ENCODE measurements around the gene CIAO2A. TPM values are rescaled to one million over a fixed set of nuclear protein-coding genes. Genes with fewer than 3 reads are reported as not detected.
"Not testable (repeated sequence)": the region's sequence is repeated elsewhere in the genome, so short reads cannot be mapped to it uniquely, and the experiment has no call there.

The CIAO2A gene
- polyA plus RNA-seq, 4 donors = 117 to 259 (median 171) TPM

DNA sequence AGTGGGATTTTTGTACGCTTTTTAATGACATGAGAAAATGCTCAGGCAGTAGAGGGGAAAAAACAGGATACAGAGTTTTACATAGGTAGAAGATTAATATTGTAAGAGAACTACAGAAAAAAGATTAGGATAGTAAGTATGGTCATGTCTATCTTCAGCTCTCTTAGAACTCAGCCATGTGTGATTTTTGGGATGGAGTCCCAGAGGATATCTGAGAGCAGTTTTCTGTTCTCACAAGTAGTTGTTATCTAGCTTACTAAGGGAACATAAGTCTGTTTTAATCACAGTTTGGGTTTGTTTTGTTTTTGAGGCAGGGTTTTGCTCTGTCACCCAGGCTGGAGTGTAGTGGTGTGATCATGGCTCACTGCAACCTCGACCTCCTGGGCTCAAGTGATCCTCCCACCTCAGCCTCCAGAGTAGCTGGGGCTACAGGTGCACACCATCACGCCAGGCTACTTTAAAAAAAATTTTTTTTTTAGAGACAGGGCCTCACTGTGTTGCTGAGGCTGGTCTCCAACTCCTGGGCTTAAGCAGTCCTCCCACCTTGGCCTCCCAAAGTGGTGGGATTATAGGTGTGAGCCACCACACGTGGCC, 16.6 kb upstream of the CIAO2A start:
- Histone ChIP-seq H3K36me3 (ENCODE audit: control insufficient read depth in 3 of 3, insufficient read depth in 2 of 3, low read depth in 1 of 3, low read length in 3 of 3) (peaks cover 0 to 16% (median 11%) of the 10 kb centered on the region in 3 donors), H3K27ac (ENCODE audit: low read depth in 1 of 3, low read length in 2 of 3) (peak overlapping the region in 1 of 3 donors; percentile 37), H3K4me1 (ENCODE audit: control insufficient read depth in 3 of 3, insufficient read depth in 2 of 3, low read depth in 1 of 3, low read length in 2 of 3) (peaks cover 0 to 25% (median 1%) of the 10 kb centered on the region in 3 donors)
- H3K27me3 ChIP-seq (ENCODE audit: control insufficient read depth in 3 of 3, insufficient read depth in 3 of 3, low read length in 3 of 3); H3K9me3 ChIP-seq (ENCODE audit: control insufficient read depth in 2 of 2, insufficient read depth in 1 of 2, low read depth in 1 of 2, low read length in 1 of 2); FAIRE-seq; H3K4me3 ChIP-seq (ENCODE audit: low read depth in 1 of 3, low read length in 3 of 3); DNase-seq: not testable (repeated sequence)
- WGBS, 3 donors = 86 to 95% (median 87%) methylated on average over 4 of the region's 4 CpGs

DNA sequence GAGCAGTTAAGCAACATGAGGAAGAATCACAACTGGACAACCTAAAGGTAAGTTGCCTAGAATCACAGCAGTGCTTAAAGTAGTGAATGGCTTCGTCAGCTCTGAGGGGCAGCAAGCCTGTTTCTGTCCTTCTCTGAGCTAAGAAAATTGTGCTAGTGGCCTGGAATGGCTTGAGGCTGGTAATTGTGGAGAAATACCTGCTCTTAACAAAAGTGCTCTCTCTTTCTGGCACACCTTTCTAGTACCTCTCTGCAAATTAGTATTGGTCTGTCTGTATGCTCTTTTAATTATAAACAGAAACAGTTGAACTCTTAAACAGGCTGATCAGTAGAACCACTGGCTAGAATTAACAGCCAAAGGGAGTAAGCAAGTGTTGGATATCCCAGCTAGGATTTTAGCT, 13.7 kb upstream of the CIAO2A start:
- Histone ChIP-seq H3K4me1 (ENCODE audit: control insufficient read depth in 3 of 3, insufficient read depth in 2 of 3, low read depth in 1 of 3, low read length in 2 of 3) (peaks cover 0 to 16% (median 1%) of the 10 kb centered on the region in 3 donors), H3K27me3 (ENCODE audit: control insufficient read depth in 3 of 3, insufficient read depth in 3 of 3, low read length in 3 of 3) (no peaks in the 10 kb centered on the region), H3K9me3 (ENCODE audit: control insufficient read depth in 2 of 2, insufficient read depth in 1 of 2, low read depth in 1 of 2, low read length in 1 of 2) (no peaks in the 10 kb centered on the region), H3K36me3 (ENCODE audit: control insufficient read depth in 3 of 3, insufficient read depth in 2 of 3, low read depth in 1 of 3, low read length in 3 of 3) (peaks cover 0 to 2% (median under 1%) of the 10 kb centered on the region in 3 donors), H3K4me3 (ENCODE audit: low read depth in 1 of 3, low read length in 3 of 3) (no peak overlapping the region), H3K27ac (ENCODE audit: low read depth in 1 of 3, low read length in 2 of 3) (no peak overlapping the region)
- DNase-seq (no peak), FAIRE-seq (no peak)
- WGBS, 3 donors = 88 to 95% (median 90%) methylated on average over 1 of the region's 1 CpG

DNA sequence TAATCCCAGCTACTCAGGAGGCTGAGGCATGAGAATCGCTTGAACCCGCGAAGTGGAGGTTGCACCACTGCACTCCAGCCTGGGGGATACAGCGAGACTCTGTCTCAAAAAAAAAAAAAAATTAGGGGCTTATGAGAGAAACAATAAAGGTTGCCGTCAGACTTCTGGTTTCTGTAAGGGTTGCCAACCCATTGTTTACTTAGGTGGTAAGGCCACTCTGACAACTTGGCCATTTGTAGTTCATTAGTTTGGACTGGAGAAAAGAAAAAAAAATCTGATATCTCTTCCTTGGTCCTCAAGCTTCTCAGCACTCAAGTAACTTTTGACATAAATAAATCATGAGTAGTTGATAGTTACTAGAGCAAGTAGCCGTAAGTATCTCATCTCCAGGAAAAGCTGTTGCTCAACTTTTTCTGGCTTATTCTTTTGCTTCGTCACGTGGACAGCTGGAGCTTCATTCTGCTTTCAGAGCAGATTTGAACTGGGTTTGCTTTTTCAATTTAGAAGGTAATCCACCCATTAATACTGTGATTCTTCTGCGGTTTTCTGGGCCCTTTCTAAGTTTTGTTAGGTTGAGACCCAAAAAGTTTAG, 11.6 kb upstream of the CIAO2A start:
- 73 to 91% (median 81%) methylated on average over 9 of the region's 9 CpGs for WGBS, 3 donors

DNA sequence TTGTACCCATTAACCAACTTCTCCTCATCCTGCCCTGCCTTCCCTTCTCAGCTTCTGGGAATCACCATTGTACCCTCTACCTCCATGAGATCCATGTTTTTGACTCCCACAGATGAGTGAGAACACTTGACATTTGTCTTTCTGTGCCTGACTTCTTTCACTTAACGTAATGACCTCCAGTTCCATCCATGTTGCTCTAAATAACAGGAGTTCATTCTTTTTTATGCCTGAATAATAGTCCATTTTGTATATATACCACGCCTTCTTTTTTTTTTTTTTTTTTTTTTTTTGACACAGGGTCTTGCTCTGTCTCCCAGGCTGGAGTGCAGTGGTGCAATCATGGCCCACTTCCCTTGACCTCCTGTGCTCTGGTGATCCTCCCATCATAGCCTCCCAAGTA, 8.9 kb upstream of the CIAO2A start:
- Histone ChIP-seq H3K27ac (ENCODE audit: low read depth in 1 of 3, low read length in 2 of 3) (no peak overlapping the region), H3K4me1 (ENCODE audit: control insufficient read depth in 3 of 3, insufficient read depth in 2 of 3, low read depth in 1 of 3, low read length in 2 of 3) (peaks cover 0 to 5% (median 2%) of the 10 kb centered on the region in 3 donors), H3K9me3 (ENCODE audit: control insufficient read depth in 2 of 2, insufficient read depth in 1 of 2, low read depth in 1 of 2, low read length in 1 of 2) (no peaks in the 10 kb centered on the region), H3K4me3 (ENCODE audit: low read depth in 1 of 3, low read length in 3 of 3) (no peak overlapping the region), H3K36me3 (ENCODE audit: control insufficient read depth in 3 of 3, insufficient read depth in 2 of 3, low read depth in 1 of 3, low read length in 3 of 3) (peaks cover 0 to 3% (median 0%) of the 10 kb centered on the region in 3 donors), H3K27me3 (ENCODE audit: control insufficient read depth in 3 of 3, insufficient read depth in 3 of 3, low read length in 3 of 3) (no peaks in the 10 kb centered on the region)
- 94 to 100% (median 95%) methylated on average over 2 of the region's 2 CpGs for WGBS, 3 donors
- no peak for DNase-seq
- FAIRE-seq = no peak

More for the DNA sequence above, 11.6 kb upstream of the CIAO2A start:
- H3K27ac ChIP-seq (ENCODE audit: low read depth in 1 of 3, low read length in 2 of 3) = peak overlapping the region in 1 of 3 donors; percentile 24
- DNase-seq = peak in 1 of 2 donors; percentile 14
- H3K9me3 ChIP-seq (ENCODE audit: control insufficient read depth in 2 of 2, insufficient read depth in 1 of 2, low read depth in 1 of 2, low read length in 1 of 2) = no peaks in the 10 kb centered on the region
- no peak for FAIRE-seq
- H3K4me1 ChIP-seq (ENCODE audit: control insufficient read depth in 3 of 3, insufficient read depth in 2 of 3, low read depth in 1 of 3, low read length in 2 of 3) = no peaks in the 10 kb centered on the region
- H3K4me3 ChIP-seq (ENCODE audit: low read depth in 1 of 3, low read length in 3 of 3) = no peak overlapping the region
- peaks cover 0 to 2% (median 0%) of the 10 kb centered on the region in 3 donors for H3K36me3 ChIP-seq (ENCODE audit: control insufficient read depth in 3 of 3, insufficient read depth in 2 of 3, low read depth in 1 of 3, low read length in 3 of 3)
- no peaks in the 10 kb centered on the region for H3K27me3 ChIP-seq (ENCODE audit: control insufficient read depth in 3 of 3, insufficient read depth in 3 of 3, low read length in 3 of 3)

DNA sequence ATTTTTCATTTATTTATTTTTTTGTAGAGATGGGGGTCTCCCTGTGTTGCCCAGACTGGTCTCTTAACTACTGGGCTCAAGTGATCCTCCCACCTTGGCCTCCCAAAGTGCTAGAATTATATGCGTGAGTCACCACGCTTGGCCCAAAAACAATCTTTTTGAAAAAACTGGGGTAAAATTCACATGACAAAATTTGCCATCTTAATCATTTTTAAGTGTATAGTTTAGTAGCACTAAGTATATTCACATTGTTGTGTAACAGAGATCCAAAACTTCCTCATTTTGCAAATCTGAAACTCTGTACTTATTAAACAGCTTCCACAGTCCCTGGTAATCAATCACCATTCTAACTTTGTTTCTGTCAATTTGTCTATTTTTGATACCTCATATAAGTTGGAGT, 7.3 kb upstream of the CIAO2A start:
- no peak for DNase-seq
- Histone ChIP-seq H3K27ac (ENCODE audit: low read depth in 1 of 3, low read length in 2 of 3) (no peak overlapping the region), H3K36me3 (ENCODE audit: control insufficient read depth in 3 of 3, insufficient read depth in 2 of 3, low read depth in 1 of 3, low read length in 3 of 3) (peaks cover 0 to 3% (median 0%) of the 10 kb centered on the region in 3 donors), H3K27me3 (ENCODE audit: control insufficient read depth in 3 of 3, insufficient read depth in 3 of 3, low read length in 3 of 3) (no peaks in the 10 kb centered on the region), H3K9me3 (ENCODE audit: control insufficient read depth in 2 of 2, insufficient read depth in 1 of 2, low read depth in 1 of 2, low read length in 1 of 2) (no peaks in the 10 kb centered on the region), H3K4me1 (ENCODE audit: control insufficient read depth in 3 of 3, insufficient read depth in 2 of 3, low read depth in 1 of 3, low read length in 2 of 3) (peaks cover 1 to 6% (median 2%) of the 10 kb centered on the region in 3 donors), H3K4me3 (ENCODE audit: low read depth in 1 of 3, low read length in 3 of 3) (no peak overlapping the region)
- FAIRE-seq = no peak
- WGBS, 3 donors = 87 to 100% (median 98%) methylated on average over 2 of the region's 2 CpGs

DNA sequence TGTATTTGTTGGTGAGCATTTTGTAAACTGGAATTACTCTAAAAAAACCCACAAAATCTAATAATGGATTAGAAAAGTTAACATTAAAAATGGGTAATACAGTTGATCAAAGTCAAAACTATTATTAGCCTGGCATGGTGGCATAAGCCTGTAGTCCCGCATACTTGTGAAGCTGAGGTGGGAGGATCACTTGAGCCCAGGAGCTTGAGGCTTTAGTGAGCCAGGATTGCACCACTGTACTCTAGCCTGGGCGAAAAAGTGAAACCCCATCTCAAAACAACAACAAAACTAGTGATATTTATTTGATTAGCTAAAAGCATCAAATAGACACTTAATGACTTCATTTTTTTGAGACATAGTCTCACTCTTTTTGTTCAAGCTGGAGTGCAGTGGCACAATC, 5.7 kb upstream of the CIAO2A start:
- FAIRE-seq (no peak), DNase-seq (no peak)
- 85 to 96% (median 89%) methylated on average over 2 of the region's 2 CpGs for WGBS, 3 donors
- no peak overlapping the region for H3K27ac ChIP-seq (ENCODE audit: low read depth in 1 of 3, low read length in 2 of 3)
- no peaks in the 10 kb centered on the region for H3K9me3 ChIP-seq (ENCODE audit: control insufficient read depth in 2 of 2, insufficient read depth in 1 of 2, low read depth in 1 of 2, low read length in 1 of 2)
- H3K4me1 ChIP-seq (ENCODE audit: control insufficient read depth in 3 of 3, insufficient read depth in 2 of 3, low read depth in 1 of 3, low read length in 2 of 3) = peaks cover 3 to 18% (median 7%) of the 10 kb centered on the region in 3 donors
- H3K27me3 ChIP-seq (ENCODE audit: control insufficient read depth in 3 of 3, insufficient read depth in 3 of 3, low read length in 3 of 3) = no peaks in the 10 kb centered on the region
- H3K4me3 ChIP-seq (ENCODE audit: low read depth in 1 of 3, low read length in 3 of 3) = no peak overlapping the region
- H3K36me3 ChIP-seq (ENCODE audit: control insufficient read depth in 3 of 3, insufficient read depth in 2 of 3, low read depth in 1 of 3, low read length in 3 of 3) = peaks cover 0 to 3% (median 0%) of the 10 kb centered on the region in 3 donors

DNA sequence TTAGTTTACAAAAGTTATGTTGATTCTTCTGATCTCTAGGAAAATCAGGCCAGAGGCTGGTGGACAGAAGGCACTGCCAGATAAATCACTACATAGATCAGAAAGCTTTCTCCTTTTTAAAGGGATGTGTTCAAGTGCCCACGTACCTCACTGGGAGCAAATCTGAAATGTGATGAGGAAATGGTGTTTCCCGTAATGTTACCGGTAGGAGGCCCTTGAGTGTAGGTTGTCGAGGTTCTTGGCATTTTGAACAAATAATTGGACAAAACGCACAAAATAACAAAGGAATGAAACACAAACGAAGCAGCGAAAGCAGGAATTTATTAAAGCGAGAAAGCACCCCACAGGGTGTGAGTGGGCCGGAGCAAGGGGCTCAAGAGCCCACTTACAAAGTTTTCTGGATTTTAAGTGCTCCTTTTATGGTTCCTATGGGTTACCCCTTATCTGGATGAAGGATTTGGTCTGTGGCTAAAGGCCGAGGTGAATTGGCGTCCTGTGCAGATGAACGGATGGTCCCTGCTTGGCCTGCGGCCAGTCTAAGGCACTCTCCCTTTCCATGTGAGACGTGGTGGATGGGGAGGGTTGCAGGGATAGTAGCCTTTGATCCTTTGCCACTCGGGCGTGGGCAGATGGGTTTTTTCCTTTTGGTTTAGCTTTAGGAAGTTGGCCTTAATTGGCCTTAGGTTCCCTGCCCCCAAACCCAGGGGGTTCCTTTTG, 3.2 kb upstream of the CIAO2A start:
- no peak for FAIRE-seq
- Histone ChIP-seq H3K9me3 (ENCODE audit: control insufficient read depth in 2 of 2, insufficient read depth in 1 of 2, low read depth in 1 of 2, low read length in 1 of 2) (no peaks in the 10 kb centered on the region), H3K27ac (ENCODE audit: low read depth in 1 of 3, low read length in 2 of 3) (peak overlapping the region in 2 of 3 donors; percentile 82 to 86), H3K36me3 (ENCODE audit: control insufficient read depth in 3 of 3, insufficient read depth in 2 of 3, low read depth in 1 of 3, low read length in 3 of 3) (peaks cover 0 to 3% (median 0%) of the 10 kb centered on the region in 3 donors), H3K4me1 (ENCODE audit: control insufficient read depth in 3 of 3, insufficient read depth in 2 of 3, low read depth in 1 of 3, low read length in 2 of 3) (peaks cover 5 to 26% (median 7%) of the 10 kb centered on the region in 3 donors), H3K4me3 (ENCODE audit: low read depth in 1 of 3, low read length in 3 of 3) (peak overlapping the region; percentile 81 to 92 (median 83)), H3K27me3 (ENCODE audit: control insufficient read depth in 3 of 3, insufficient read depth in 3 of 3, low read length in 3 of 3) (no peaks in the 10 kb centered on the region)
- 3 to 6% (median 4%) methylated on average over 16 of the region's 16 CpGs for WGBS, 3 donors
- peak in 1 of 2 donors; percentile 25 for DNase-seq

DNA sequence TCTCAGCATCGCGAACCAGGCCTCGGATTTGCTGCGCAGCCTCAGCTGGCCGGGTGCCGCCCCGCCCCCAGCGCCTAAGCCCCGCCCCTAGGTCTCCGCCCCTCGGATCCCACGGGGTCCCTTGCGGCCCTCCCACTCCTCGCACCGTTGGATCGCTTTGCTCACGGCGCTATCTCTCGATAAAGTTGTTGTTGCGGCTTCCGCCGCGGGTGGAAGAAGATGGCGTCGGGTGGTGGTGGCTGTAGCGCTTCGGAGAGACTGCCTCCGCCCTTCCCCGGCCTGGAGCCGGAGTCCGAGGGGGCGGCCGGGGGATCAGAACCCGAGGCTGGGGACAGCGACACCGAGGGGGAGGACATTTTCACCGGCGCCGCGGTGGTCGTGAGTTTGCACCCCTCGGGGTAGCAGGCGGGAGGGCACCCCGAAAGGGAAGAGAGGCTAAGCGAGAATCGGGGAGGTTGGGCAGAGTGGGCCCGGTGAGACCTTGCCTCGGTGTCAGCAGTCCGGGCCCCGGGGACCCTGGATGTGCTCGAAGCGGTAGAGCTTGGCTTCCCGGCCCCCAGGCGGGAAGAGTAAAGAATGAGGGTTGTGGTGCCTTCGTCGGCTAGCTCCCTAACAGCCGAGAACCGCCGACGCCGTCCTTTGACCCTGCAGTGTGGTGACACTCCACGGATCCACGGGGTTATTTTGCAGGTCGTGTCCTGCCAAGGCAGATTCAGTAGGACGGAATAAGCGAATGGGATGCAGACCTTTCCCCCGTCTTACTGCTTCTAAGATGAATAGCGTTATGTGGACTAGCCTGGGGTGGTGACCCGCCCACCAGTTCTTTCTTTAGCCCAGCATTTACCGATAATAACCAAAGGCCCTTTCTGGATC, 2.4 kb upstream of the CIAO2A start, which contains the start of gene SNX1:
Gene SNX1, plus strand, starts transcription at position 188 of the 873 bp plus-strand sequence. Its CDS starts 32 bp downstream, at position 220.
- H3K4me1 ChIP-seq (ENCODE audit: control insufficient read depth in 3 of 3, insufficient read depth in 2 of 3, low read depth in 1 of 3, low read length in 2 of 3) = peaks cover 5 to 26% (median 7%) of the 10 kb centered on the region in 3 donors
- no peak for FAIRE-seq
- H3K27ac ChIP-seq (ENCODE audit: low read depth in 1 of 3, low read length in 2 of 3) = peak within 1 kb of the TSS; percentile 82 to 86 (median 82)
- peak within 1 kb of the TSS; percentile 81 to 92 (median 83) for H3K4me3 ChIP-seq (ENCODE audit: low read depth in 1 of 3, low read length in 3 of 3)
- WGBS, 3 donors = 0 to 1% (median 0%) methylated on average over 64 to 70 of the region's 70 CpGs
- peaks cover 0 to 3% (median 0%) of the 10 kb centered on the region in 3 donors for H3K36me3 ChIP-seq (ENCODE audit: control insufficient read depth in 3 of 3, insufficient read depth in 2 of 3, low read depth in 1 of 3, low read length in 3 of 3)
- peak; percentile 95 to 97 for DNase-seq
- H3K9me3 ChIP-seq (ENCODE audit: control insufficient read depth in 2 of 2, insufficient read depth in 1 of 2, low read depth in 1 of 2, low read length in 1 of 2) = no peaks in the 10 kb centered on the region
- no peaks in the 10 kb centered on the region for H3K27me3 ChIP-seq (ENCODE audit: control insufficient read depth in 3 of 3, insufficient read depth in 3 of 3, low read length in 3 of 3)

All from small intestine (tissue), 7 donors.